ENCODE measurements around the gene CGRRF1.

CGRRF1 gene

DNA sequence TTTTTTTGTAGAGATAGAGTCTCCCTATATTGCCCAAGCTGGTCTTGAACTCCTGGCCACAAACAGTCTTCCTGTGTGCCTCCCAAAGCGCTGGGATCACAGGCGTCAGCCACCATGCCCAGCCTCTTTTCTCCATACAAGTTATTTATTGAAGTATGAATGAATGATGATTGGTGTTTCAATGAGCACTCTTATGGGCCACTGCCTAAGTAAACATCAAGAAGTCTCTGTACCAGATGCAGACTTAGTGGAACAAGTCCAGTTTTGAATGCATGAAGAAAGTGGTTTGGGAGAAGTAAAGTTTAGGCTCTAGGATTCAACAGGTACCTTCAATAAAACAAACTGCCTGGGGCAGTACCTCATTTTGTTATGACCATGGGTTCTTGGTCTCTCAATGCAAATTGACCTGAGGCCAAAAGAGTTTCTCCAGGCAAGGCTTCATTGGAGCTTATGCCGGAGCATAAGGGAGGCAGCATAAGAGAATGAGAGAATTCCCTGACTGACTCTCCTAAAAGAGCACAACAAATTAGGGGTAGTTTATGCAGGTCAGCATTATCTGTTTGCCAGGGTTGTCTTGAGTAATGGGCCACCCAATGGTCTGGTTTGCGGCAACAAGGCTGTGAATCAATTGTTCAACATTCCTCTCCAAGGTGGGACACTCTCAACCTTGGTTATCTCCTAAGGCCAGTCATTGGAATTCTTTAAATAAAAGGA is 19.8 kb upstream of the CGRRF1 start:
- no peak for DNase-seq (ENCODE audit: low read depth in 2 of 2)

DNA sequence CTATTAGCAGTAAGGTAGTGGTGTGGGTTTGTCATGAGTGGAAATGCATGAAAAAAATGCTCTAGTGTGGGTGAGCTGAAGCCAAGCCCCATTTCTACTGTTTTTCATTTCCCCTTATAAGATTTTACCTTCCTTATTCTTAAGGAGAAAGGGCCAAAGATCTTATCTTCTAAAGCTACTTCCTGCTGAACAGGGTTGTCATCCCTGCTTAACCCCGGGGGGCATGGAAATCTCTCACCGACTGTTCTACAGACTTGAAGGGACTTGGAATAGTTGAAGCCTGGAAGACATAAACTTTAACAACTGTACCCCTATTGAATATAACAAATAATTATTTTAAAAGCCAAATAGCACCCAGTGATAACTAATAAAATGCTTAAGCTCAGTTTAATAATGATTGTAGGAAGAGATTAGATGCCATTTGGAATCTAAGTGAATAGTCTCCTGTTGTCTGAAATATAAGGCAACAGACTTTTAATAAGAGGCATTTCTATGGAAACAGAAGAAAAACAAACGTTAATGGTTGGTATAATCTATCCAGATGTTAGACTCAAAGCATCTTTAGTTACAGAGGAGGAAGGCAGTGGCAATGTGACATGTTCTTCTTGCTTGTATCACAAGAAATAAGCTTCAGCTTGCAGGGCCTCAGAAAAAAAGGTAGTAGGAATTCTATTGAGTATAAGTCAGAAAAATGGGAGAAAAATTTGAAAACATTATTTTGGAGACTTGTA is 19.1 kb upstream of the CGRRF1 start:
- DNase-seq (ENCODE audit: low read depth in 2 of 2), result no peak

DNA sequence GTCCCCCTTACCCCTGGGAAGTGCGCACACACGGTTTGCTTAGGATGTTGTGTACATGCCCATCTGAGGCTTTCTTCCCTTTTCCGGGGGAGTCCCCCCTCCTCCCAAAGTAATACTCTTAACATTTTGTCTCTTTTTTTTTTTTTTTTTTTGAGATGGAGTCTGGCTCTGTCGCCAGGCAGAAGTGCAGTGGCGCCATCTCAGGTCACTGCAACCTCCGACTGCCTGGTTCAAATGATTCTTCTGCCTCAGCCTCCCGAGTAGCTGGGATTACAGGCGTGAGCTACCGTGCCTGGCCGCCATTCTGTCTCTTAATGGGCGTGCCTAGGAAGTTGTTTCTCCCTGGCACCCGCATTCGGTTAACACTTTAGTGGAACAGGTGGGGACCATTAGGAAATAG is 16.4 kb upstream of the CGRRF1 start:
- DNase-seq (ENCODE audit: low read depth in 2 of 2), result no peak

DNA sequence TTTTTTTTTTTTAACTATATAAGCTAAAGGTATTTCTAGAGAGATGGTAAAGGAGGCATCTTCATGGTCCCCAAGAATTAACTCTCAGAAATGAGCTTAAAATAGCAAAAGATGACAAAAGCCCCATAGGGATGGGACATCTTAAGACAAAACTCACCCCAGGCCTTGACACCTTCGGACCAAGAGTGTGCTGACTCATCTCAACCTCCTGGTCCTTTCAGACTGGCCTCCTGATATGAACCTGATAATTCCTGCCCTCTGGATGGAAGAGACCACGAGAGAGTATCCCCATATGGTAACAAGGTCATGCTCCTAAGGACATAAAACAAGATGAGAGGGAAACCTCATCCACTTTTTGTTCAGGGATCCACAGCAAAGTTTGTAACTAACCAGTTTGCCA is 12.5 kb upstream of the CGRRF1 start:
- DNase-seq (ENCODE audit: low read depth in 2 of 2), result no peak

DNA sequence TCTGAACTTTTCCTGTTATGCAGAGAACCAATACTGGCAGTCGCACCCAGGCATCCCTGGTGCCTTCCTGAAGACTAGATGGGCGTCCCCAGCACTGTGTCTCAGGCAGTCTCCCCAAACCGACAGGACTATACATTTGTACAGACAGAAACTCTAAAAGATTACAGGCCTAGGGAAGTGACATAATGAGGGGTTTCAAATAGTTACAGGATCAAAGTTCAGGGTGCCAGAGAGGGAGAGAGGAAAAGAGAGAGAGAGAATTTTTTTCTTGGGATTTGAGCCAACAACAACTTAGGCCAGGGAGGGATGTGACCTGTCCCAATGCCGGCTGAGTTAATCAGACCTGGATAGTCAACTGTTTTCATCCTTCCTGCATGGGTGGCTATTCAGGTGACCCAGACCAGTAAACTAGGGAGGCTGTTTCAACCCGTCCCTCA is 11.6 kb upstream of the CGRRF1 start:
- DNase-seq (ENCODE audit: low read depth in 2 of 2), result no peak

DNA sequence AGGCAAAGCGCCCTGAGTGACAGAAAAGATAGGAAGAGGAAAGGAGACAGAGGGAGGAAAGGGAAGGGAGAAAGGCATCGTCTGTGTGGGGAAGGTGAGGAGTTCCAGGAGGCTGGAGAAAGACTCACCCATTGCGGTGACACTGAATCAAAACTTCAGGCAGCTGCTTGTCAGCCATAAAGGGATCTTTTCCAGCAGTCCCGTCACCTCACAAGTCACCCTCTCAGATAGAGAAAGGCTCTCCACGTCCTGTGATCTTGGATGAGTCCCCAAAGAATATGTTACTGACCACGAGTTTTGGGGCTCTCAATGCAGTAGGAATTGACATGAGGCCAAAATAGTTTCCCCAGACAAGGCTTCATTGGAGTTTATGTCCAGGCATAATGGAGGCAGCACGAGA is 11.1 kb upstream of the CGRRF1 start:
- no peak for DNase-seq (ENCODE audit: low read depth in 2 of 2)

DNA sequence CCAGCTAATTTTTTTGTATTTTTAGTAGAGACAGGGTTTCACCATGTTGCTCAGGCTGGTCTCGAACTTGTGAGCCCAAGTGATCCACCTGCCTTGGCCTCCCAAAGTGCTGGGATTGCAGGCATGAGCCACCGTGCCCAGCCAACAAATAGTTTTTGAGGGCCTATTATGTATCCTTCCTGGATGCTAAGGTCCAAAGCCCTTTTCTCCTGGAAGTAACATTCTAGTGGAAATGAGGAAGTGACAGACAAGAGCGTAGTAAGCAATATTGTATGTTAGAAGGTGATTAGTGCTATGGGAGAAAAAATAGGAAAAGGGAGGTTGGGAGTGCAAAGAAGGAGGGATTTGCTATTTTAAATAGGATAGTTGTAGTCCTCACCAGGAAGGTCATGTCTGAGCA is 9.0 kb upstream of the CGRRF1 start:
- DNase-seq (ENCODE audit: low read depth in 2 of 2), result no peak

DNA sequence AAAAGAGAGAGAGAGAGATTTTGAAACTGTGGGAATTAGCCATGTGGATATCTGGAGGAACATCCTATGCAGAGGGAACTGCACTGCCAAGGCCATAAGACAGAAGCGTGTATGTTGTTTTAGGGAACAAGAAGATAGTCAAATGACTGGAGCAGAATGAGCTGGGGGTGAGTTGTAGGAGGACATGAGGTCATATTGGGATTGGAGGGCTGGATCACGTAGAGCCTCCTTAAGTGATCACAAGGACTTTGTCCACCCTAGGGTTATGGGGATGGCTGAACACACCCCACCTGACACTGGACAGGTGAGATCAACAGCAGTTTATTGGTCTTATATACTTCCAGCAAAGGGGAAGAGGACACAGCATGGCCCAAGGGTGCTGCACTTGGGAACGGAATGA is 8.2 kb upstream of the CGRRF1 start:
- DNase-seq (ENCODE audit: low read depth in 2 of 2), result no peak

DNA sequence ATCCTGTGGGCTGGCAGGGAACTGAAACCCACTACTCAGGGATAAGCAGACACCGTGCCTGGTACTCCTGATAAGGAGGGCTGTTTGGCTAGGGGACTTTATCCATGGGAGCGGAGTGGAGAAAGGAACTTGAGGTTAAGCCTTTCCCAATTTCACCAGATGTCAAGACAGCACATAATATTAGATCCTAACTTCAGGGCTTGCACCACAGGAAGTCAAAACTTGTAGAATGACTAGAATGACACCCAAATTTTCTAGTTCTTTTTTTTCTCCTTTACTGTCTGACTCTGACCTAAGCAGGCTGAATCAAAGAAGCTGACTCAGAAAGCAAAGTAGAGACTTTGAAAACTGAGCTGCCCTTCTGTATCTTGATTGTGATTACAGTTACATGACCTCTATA is 7.1 kb upstream of the CGRRF1 start:
- no peak for DNase-seq (ENCODE audit: low read depth in 2 of 2)

DNA sequence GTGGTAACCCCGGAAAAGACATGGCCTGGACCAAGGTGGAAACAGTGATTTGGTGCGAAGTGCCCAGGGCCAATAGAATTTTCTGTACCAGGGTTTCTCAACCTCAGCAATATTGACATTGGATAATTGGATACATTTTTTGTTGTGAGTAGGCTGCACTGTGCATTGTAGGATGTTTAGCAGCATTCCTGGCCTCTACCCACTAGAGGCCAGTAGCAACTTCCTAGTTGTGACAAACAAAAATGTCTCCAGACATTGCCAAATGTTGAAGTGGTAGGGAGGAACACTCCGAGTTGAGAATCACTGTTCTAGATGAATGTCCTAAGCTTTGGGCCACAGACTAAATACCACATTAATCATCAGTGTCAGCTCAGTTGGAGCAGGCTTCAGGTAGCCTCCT is 6.2 kb upstream of the CGRRF1 start:
- no peak for DNase-seq (ENCODE audit: low read depth in 2 of 2)

DNA sequence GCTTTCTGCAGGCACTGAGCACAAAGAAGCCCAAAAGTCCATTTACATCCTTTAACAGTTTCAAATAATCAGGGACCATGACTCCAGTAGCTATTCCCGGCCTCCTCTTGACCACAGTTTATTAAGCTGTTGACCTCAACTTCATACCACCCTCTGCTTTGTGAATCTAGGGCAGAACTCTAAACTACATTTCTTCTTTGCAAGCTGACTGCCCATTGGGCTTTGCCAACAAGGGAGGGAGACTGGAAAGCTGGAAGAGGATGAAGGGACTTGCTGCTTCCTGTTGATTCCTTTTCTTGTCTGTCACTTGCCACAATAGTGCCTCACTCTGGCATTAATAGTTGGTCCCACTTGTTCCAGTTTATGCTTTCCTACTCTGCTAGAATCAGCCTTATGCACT is 2.7 kb downstream of the CGRRF1 start:
- no peak for DNase-seq (ENCODE audit: low read depth in 2 of 2)

DNA sequence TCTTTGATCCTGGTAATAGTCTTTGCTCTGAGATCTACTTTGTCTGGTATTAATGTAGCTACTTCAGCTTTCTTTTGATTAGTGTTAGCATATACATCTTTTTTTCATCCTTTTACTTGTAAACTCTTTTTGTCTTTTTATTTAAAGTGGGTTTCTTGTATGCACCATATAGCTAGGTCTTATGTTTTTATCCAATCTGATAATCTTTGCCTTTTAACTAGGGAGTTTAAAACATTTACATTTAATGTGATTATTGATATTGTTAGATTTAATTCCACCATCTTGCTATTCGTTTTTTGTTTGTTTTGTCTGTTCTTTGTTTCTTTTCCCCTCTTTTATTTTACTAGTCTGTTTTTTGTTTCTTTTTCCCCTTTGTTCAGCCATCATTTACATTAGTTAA is 6.0 kb downstream of the CGRRF1 start:
- DNase-seq (ENCODE audit: low read depth in 2 of 2), result no peak

DNA sequence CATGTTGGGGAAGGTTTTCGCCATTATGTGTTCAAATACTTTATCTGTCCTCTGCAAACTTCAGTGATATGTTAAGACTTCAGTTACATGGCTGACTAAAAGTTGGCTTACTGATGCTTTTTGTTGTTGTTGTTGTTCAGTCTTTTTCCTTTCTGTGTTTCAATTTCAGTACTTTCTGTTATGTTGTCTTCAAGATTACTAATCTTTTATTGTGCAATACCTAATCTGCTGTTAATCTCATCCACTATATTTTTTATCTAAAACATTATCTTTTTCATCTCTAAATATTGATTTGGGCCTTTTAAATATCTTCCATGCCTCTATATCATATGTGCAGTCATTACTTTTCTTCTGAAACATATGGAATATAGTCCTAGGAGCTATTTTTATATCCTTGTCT is 7.0 kb downstream of the CGRRF1 start:
- no peak for DNase-seq (ENCODE audit: low read depth in 2 of 2)

DNA sequence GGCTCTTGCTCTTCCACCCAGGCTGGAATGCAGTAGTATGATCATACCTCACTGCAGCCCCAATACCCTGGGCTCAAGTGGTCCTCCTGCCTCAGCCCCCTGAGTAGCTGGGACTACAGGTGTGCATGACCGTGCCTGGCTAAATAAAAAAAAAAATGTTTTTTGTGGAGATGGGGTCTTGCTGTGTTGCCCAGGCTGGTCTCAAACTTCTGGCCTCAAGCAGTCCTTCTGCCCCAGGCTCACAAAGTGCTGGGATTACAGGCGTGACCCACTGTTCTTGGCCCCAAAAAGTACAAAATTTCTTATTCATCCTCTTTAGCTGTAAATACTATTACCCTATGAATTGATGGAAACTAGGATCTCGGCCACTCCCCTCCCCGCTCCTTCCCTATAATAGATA is 14.7 kb downstream of the CGRRF1 start:
- DNase-seq (ENCODE audit: low read depth in 2 of 2), result no peak

DNA sequence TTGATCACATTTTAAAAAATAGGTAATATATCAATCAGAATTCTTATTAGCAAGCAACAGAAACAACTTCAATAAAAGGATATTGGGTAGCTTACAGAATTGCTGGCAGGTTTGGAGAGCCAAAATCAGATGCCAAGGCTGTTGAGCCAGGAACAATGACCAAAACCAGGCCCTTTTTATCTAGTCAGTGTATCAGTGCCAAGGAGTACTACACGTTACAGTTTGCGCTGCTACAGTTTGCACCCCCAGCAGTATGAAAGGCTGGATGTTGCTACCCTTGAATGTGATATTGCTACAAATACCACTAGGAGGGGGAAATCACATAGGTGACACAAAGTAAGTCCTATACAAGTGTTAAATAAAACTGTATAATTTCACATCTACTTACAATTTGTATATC is 19.3 kb downstream of the CGRRF1 start:
- DNase-seq (ENCODE audit: low read depth in 2 of 2), result no peak

DNA sequence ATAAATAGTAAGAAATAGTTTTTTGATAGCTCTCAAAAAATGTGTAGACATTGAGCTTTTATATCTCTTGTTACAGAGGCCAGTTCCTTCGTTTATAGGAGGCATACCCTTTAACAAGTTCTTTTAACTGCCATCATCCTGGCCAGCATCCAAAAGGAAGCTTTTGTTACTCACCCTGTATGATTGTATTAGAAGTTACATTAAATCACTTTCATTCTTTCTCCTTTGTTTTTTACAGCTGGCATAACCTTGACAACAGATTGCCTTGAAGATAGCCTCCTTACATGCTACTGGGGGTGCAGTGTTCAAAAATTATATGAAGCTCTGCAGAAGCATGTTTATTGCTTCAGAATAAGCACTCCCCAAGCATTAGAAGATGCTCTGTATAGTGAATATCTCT is 20.1 kb downstream of the CGRRF1 start:
- no peak for DNase-seq (ENCODE audit: low read depth in 2 of 2)

DNA sequence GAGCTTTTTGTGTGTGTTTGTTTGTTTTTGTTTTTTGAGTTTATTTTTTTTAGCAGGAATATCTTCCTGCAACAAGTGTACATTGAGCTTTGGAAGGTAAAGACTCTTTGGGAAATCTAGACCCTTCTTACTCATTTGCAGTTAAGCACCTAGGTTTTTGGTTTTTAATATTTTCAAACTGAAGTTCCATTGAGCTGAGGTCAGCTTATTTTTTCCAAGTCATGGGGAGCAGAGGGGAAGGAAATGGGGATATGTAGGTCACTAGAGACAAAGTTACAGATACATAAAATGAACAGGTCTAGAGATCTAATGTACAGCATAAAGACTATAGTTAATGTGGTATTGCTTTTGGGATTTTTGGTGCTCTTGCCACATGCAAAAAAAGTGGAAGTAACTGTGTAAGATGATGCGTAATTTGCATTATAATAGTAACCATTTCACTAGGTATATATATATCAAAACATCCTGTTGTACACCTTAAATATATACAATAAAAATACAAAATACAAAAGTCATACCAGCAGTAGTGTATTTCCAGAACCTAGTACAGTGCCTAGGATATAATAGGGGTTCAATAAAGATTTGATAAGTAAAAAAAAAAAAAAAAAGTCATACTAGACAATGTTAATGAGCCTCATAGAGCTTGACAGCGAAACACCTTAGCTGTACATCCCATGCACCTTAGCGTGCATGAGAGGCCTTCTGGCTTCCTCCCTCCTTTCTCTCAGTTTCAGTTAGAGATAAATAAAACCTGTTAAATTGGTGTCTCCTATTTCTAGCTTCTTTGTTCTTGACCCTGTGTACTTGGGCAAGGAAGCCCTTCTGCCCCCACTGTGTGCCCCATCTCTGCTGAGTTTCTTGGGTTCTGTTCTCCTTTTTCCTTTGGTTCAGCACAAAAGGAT is 22.7 kb downstream of the CGRRF1 start:
- no peak for DNase-seq (ENCODE audit: low read depth in 2 of 2)

DNA sequence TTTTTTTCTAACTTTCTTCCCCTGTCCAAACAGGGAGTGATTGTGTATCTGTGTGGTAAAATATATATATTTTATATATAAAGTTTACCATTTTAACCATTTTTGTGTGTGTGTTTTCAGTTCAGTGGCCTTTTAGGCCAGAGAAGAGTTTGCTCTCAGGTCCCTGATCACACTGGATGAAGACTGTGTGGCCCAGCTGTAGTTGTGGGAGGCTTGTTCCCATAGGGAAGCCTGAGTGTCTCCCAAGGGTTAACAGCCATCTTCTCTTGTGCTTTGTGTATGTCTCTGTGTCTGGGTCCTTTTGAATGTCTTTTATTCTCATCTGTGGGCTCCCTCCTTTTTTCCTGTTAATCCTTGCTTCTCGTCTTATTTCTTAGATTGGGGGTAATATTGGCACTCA is 23.4 kb downstream of the CGRRF1 start:
- no peak for DNase-seq (ENCODE audit: low read depth in 2 of 2)

DNA sequence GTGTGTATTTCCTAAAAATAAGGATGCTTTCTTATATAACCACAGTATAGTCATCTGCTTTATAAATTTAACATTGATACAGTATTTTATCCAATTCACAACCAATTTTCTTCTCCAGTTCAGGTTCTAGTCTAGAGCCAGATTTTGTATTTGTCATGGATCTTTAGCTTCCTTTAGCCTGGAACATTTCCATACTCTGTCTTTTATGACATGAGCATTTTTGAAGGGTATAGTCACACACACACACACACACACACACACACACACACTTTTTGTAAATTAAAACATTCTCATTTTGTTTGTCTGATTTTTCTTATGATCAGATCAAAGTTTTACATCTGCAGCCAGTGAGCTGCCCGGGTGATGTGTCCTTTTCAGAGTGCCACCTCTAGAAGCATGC is 25.4 kb downstream of the CGRRF1 start:
- DNase-seq (ENCODE audit: low read depth in 2 of 2), result no peak

DNA sequence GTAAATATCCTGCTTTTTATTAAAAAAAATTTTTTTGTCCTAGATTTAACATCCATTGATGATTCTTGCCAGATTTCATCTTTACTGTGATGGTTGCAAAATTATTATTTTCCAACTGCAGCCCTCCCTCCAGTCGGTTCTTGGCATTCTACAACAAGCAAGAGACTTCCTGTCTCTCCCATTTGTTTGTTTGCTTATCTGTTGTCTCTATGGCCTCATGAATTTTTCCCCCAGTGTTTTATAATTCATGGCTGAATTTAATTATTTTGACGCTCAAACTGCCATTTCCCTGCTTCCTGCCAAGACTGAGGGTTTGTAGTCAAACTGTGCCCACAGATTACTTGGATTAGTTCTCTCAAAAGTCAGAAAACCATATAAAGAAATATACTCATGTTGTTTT is 25.9 kb downstream of the CGRRF1 start:
- no peak for DNase-seq (ENCODE audit: low read depth in 2 of 2)

DNA sequence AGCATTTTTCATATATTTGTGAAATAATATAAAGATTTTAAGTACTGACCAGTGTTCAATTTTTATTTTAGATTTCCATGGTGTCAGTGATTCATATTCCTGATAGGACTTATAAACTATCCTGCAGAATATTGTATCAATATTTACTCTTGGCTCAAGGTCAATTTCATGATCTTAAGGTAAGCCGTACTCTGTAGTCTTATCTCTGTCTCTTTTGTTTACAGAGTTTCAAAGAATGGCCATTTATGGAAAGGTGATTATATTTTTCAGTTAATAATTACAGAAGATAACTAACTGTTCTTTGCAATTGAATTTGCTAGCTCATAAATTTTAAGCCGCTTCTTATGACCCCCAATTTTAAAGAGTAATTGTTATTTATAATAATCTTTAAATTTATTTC is 27.9 kb downstream of the CGRRF1 start:
- DNase-seq (ENCODE audit: low read depth in 2 of 2), result no peak

DNA sequence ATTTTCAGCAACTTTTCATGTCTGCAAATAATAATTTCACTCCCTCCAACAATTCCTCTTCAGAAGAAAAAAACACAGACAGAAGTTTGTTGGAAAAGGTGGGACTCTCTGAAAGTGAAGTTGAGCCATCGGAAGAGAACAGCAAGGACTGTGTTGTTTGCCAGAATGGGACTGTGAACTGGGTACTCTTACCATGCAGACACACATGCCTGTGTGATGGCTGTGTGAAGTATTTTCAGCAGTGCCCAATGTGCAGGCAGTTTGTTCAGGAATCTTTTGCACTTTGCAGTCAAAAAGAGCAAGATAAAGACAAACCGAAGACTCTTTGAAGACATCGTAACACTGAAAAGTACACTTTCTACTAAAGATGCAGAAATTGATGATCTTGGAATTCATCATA is 28.3 kb downstream of the CGRRF1 start:
- DNase-seq (ENCODE audit: low read depth in 2 of 2), result no peak

DNA sequence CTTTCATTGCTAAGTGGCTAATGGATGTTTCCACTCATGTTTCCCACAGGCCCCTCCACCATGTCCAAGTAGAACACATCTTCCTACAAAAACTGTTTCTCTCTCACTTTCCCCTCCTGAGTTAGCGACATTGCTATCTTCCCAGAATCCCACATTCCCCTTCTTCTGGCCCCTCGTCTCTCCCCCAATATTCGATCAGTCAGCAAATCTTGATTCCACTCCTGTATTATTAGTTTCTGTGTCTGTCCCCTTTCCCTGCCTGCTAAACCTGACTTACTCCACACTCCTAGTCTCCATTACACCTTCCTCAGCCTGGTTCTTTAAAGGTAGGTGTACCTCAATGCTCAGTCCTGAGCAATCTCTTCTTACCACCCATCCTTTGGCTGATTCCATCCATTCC is 37.9 kb downstream of the CGRRF1 start:
- no peak for DNase-seq (ENCODE audit: low read depth in 2 of 2)

All from stimulated activated CD4-positive, alpha-beta T cell treated with anti-CD3 and anti-CD28 coated beads, Interleukin-1b, Interleukin-23, amount 100 ng/mL, for 1 hour (primary cell).